Fibroblast of lung (primary cell): Measurements from ENCODE around the gene SH2D4B. TPM values are rescaled to one million over a fixed set of nuclear protein-coding genes. Genes with fewer than 3 reads are reported as not detected.

Source experiments
- DNase-seq, 2 donors: peaks; one replicate each; pipeline versions ENCODE4 v3.0.0 to v3.0.0-alpha.2; 2010; ENCODE audit warnings: low read depth in 2 of 2
- H2AFZ ChIP-seq: 2 replicates; pipeline ENCODE4 v1.5.1; 2012; ENCODE audit warnings: low read length, control low read depth, inconsistent platforms
- H3K27ac ChIP-seq: 2 replicates; pipeline ENCODE4 v1.5.1; 2011; ENCODE audit warnings: low read length, control low read depth; ENCODE audit not compliant: insufficient read depth
- H3K27me3 ChIP-seq: 2 replicates; pipeline ENCODE4 v1.5.1; 2011; ENCODE audit warnings: mild to moderate bottlenecking, low read length; ENCODE audit not compliant: control insufficient read depth, insufficient read depth
- H3K36me3 ChIP-seq: 2 replicates; pipeline ENCODE4 v1.5.1; 2011; ENCODE audit warnings: low read length; ENCODE audit not compliant: control insufficient read depth, insufficient read depth
- H3K4me1 ChIP-seq: 2 replicates; pipeline ENCODE4 v1.5.1; 2011; ENCODE audit warnings: low read length; ENCODE audit not compliant: control insufficient read depth, insufficient read depth; ENCODE audit errors: extremely low read depth
- H3K4me2 ChIP-seq: 2 replicates; pipeline ENCODE4 v1.5.1; 2011; ENCODE audit warnings: low read length, control low read depth; ENCODE audit not compliant: insufficient read depth; ENCODE audit errors: extremely low read depth
- H3K4me3 ChIP-seq, 4 experiments: fragments of 200-600 bp in 1 of 4; sonication (generic) in 1 of 4; replicated peaks in 1 of 4; 2 replicates each; pipeline ENCODE4 v1.5.1; 2011 to 2016; ENCODE audit warnings: low read length in 4 of 4, low read depth in 3 of 4, mild to moderate bottlenecking in 3 of 4, control low read depth in 2 of 4, inconsistent platforms in 1 of 4, mixed read lengths in 1 of 4; ENCODE audit not compliant: insufficient read depth in 1 of 4; ENCODE audit errors: control extremely low read depth in 1 of 4
- H3K79me2 ChIP-seq: 2 replicates; pipeline ENCODE4 v1.5.1; 2012; ENCODE audit warnings: mild to moderate bottlenecking, low read length, inconsistent platforms; ENCODE audit not compliant: control insufficient read depth, insufficient read depth
- H3K9ac ChIP-seq: 2 replicates; pipeline ENCODE4 v1.5.1; 2011; ENCODE audit warnings: mild to moderate bottlenecking, low read length, control low read depth; ENCODE audit not compliant: insufficient read depth
- H3K9me3 ChIP-seq: 2 replicates; pipeline ENCODE4 v1.5.1; 2012; ENCODE audit warnings: low read depth, low read length; ENCODE audit not compliant: control insufficient read depth, insufficient read depth
- H4K20me1 ChIP-seq: 2 replicates; pipeline ENCODE4 v1.5.1; 2011; ENCODE audit warnings: low read length; ENCODE audit not compliant: control insufficient read depth, insufficient read depth; ENCODE audit errors: extremely low read depth
- CTCF ChIP-seq, 2 donors: IDR thresholded peaks in 1 of 2; conservative IDR thresholded peaks in 1 of 2; 1 replicate in 1 of 2; 2 replicates in 1 of 2; pipeline ENCODE4 v1.5.1; 2011 to 2012; ENCODE audit warnings: low read length in 2 of 2, control low read depth in 1 of 2, inconsistent platforms in 1 of 2, low read depth in 1 of 2, mild to moderate bottlenecking in 1 of 2
- EZH2 ChIP-seq: IDR thresholded peaks from 2 replicates; pipeline ENCODE4 v1.5.1; 2012; ENCODE audit warnings: low read length, control low read depth, mild to moderate bottlenecking; ENCODE audit errors: missing control alignments
- polyA plus RNA-seq, 2 donors: library from polyadenylated mRNA; depleted of rRNA in 1 of 2; stranded (reverse) in 1 of 2; unstranded in 1 of 2; fragments of >200 nt; gene quantifications; 2 replicates each; pipeline ENCODE4 v1.2.1, GENCODE V29; 2011 to 2012; ENCODE audit warnings: missing spikeins in 1 of 2
- total RNA-seq: library from RNA; depleted of rRNA; stranded (reverse); fragments of >200 nt; gene quantifications from 2 replicates; pipeline ENCODE4 v1.2.1, GENCODE V29; 2014

SH2D4B gene
- total and polyA plus RNA-seq, 2 donors (not counting 1 experiment from before 2014, with no cell fraction given) = not detected

GRCh38 chr10:80535671-80536360 lies 1.9 kb upstream of the SH2D4B start:
- peak; percentile 14 to 41 for DNase-seq
- no peak overlapping the region for H3K4me2 ChIP-seq
- H3K4me3 ChIP-seq = peak overlapping the region in 3 of 4 experiments; percentile 10 to 45 (median 17)
- TF ChIP-seq EZH2 (no peak), CTCF (conservative IDR thresholded peaks at IDR 0.05 in 1 of 2, IDR thresholded peaks at IDR 0.05 in 1 of 2; ENCODE audit: low read depth in 1 of 2, low read length in 2 of 2) (peak; percentile 32 to 50)
- H4K20me1 ChIP-seq = no peaks in the 10 kb centered on the region
- H3K79me2 ChIP-seq = no peaks in the 10 kb centered on the region
- H3K4me1 ChIP-seq = no peaks in the 10 kb centered on the region
- peak overlapping the region; percentile 39 for H2AFZ ChIP-seq
- H3K9ac ChIP-seq = no peak overlapping the region
- H3K36me3 ChIP-seq = no peaks in the 10 kb centered on the region
- no peaks in the 10 kb centered on the region for H3K9me3 ChIP-seq
- no peak overlapping the region for H3K27ac ChIP-seq
- H3K27me3 ChIP-seq = no peaks in the 10 kb centered on the region

GRCh38 chr10:80536361-80536835 lies 1.3 kb upstream of the SH2D4B start:
- H3K79me2 ChIP-seq = no peaks in the 10 kb centered on the region
- no peak overlapping the region for H3K27ac ChIP-seq
- H3K27me3 ChIP-seq = no peaks in the 10 kb centered on the region
- no peak overlapping the region for H2AFZ ChIP-seq
- peak overlapping the region in 1 of 4 experiments; percentile 45 for H3K4me3 ChIP-seq
- TF ChIP-seq EZH2 (no peak), CTCF (conservative IDR thresholded peaks at IDR 0.05 in 1 of 2, IDR thresholded peaks at IDR 0.05 in 1 of 2; ENCODE audit: low read depth in 1 of 2, low read length in 2 of 2) (no peak)
- no peaks in the 10 kb centered on the region for H3K4me1 ChIP-seq
- H3K4me2 ChIP-seq = no peak overlapping the region
- no peaks in the 10 kb centered on the region for H3K9me3 ChIP-seq
- H3K9ac ChIP-seq = no peak overlapping the region
- H3K36me3 ChIP-seq = no peaks in the 10 kb centered on the region
- no peaks in the 10 kb centered on the region for H4K20me1 ChIP-seq
- DNase-seq = no peak

DNA sequence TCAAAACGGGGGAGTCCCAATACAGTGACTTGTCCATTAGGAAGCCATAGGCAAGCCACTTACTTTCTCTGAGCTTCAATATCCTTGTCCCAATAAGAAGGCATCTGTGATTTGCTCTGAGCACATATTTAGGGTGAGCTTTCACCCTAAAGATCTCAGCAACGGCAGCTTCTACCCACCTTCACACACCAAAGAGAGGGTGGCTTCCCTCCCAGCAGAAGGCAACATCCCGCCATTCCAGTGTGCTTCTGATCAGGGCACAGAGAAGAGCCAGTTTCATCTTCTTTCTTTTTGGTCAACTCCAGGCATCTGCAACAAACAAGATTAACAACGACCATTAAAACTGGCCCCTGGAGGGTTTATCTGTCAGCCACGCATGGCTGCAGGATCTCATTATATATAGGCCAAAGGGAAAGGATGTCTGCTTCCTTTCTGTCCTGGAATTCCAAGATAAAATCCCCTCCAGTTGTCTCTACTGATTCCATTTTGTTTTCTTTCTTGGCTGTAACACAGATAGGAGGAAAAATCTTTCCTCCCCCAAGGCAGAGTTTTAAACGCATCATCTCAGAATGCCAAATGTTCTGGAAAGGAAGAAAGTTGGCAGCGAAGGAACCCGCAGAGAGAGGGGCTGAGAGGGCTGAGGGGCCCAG lies 491 bp upstream of the SH2D4B start:
- Histone ChIP-seq H3K36me3 (no peaks in the 10 kb centered on the region), H3K27me3 (no peaks in the 10 kb centered on the region), H3K9me3 (no peaks in the 10 kb centered on the region), H2AFZ (no peak overlapping the region), H3K4me3 (no peak overlapping the region), H3K9ac (no peak overlapping the region), H3K4me1 (no peaks in the 10 kb centered on the region), H3K27ac (no peak overlapping the region), H3K4me2 (no peak overlapping the region), H3K79me2 (no peaks in the 10 kb centered on the region), H4K20me1 (no peaks in the 10 kb centered on the region)
- no peak for TF ChIP-seq CTCF (conservative IDR thresholded peaks at IDR 0.05 in 1 of 2, IDR thresholded peaks at IDR 0.05 in 1 of 2; ENCODE audit: low read depth in 1 of 2, low read length in 2 of 2)
- no peak for TF ChIP-seq EZH2
- DNase-seq = no peak
